ENCODE data around the gene RTN1. TPM values are rescaled to one million over a fixed set of nuclear protein-coding genes. Genes with fewer than 3 reads are reported as not detected.

RTN1 gene
- total RNA-seq (2022; extraction: Qiagen RNA extraction), result 0.02 to 0.06 TPM in 2 of 5 replicates, not detected in the others

DNA sequence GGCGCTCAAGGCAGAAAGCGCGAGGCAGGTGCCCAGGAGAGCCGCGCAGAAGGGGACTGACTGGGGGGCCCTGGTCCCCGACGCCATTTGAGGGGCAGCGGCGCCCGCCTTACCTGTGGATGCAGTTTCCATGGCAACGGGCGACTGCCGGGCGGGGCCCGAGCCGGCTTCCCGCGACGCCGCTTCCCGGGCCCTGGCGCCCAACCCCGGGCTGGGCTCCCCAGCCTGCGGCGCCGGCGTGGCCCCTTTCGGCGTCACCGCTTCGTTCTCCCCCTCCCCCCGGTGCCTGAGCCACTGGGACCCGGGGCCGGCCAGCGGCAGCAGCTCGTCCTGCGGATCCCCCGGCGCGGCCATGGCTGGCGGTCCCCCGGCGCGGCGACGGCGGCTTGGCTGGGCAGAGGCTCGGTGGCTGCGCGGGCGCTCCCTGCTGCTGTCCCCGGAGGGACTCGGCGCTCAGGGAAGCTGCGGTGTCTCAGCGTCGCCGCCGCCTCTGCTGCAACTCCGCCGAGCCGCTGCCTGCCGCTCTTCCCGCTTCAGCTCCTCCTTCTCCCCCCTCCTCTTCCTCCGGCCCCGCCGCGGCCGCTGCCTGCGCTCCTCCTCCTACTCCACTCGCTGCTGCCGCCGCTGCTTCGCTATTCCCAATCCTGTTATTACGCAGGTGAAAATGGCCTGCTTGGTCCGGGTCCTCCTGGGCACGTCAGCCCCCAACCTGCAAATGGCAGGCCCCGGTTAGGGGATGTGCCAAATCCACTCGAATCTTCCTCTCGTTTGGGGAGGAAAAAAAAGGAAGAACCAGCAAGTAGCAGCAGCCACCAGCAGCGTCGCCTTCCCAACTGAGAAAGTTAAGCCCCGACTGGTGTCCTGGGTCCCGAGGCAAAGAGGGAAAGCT is at the start of gene RTN1:
RTN1 (minus strand) TSS at position 500 of the 889 bp plus-strand sequence; CDS start at position 354, 146 bp downstream.

GRCh38 chr14:59919570-59920377 is 49.2 kb upstream of the RTN1 start, which contains the start of gene LRRC9:
Gene LRRC9, plus strand, starts transcription at chr14:59920144.

DNA sequence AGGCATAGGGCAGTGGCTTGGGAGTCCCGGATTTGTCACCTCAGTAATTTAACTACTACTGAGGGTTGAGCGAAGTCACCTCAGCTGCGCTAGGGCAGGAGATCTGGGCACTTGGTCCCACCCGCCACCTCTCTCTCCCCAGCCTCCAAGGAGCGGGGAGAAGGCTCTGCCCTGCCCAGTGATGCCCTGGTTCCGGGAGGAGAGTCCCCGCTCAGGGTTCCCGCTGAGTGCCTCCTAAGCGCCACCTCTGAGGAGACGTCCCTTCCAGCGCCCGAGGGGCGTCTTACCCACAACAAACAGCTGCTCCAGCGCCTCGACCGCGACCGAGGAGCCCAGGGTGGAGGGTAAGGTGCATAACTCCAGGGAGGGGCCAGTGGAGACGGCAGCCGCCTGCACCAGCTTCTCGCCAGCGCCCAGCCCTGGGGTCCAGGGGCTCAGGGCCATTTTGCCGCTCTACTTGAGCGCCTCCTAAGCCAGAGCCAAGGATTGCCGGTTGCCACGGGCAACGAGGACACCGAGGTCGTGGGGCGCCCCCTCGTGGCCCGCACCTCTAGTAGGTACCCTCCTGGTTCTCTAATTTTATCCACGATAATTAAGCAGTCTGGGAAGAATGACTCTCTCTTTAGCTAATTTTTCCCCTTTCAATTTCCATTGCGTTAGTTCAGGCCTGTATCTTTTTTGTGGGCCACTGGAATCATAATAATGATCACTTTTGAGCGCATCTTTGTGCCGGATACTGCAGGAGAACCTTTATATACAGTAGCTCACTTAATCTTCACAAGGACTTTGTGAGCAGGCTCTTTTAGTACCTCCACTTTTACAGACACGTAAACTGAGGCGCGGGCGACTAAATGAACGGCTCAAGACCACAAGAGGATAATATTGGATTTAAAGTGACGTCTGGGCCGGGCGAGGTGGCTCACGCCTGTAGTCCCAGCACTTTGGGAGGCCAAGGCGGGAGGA is 294.0 kb downstream of the RTN1 start, which contains the start of gene CCDC175:
CCDC175 (minus strand) TSS at position 481 of the 963 bp plus-strand sequence; CDS start at position 444, 37 bp downstream.

Other genes with a start within 250 kb of the RTN1 start
- gene LRRC9, start 49.4 kb upstream of the RTN1 start, total RNA-seq (2022; extraction: Qiagen RNA extraction), result not detected in 5 replicates
- 27.3 to 44.0 TPM (median 28.6 TPM) in 5 replicates for gene PCNX4, start 221.1 kb upstream of the RTN1 start, total RNA-seq (2022; extraction: Qiagen RNA extraction)

Measured in A549 treated with CORT108297 at 1 μM for 4 hours (cell line).